NCI-H187 treated with DMSO at 0.1 percent for 48 hours (cell line): ENCODE data around the gene CYP27C1.
"Not testable (repeated sequence)": the region's sequence is repeated elsewhere in the genome, so short reads cannot be mapped to it uniquely, and the experiment has no call there.

Experiments used
- DNase-seq: peaks from one replicate; lab custom pipeline; 2025; lab: John Stamatoyannopoulos, UW

The CYP27C1 gene

GRCh38 chr2:127220768-127221527 lies 849 bp upstream of the CYP27C1 start:
- DNase-seq: no peak

DNA sequence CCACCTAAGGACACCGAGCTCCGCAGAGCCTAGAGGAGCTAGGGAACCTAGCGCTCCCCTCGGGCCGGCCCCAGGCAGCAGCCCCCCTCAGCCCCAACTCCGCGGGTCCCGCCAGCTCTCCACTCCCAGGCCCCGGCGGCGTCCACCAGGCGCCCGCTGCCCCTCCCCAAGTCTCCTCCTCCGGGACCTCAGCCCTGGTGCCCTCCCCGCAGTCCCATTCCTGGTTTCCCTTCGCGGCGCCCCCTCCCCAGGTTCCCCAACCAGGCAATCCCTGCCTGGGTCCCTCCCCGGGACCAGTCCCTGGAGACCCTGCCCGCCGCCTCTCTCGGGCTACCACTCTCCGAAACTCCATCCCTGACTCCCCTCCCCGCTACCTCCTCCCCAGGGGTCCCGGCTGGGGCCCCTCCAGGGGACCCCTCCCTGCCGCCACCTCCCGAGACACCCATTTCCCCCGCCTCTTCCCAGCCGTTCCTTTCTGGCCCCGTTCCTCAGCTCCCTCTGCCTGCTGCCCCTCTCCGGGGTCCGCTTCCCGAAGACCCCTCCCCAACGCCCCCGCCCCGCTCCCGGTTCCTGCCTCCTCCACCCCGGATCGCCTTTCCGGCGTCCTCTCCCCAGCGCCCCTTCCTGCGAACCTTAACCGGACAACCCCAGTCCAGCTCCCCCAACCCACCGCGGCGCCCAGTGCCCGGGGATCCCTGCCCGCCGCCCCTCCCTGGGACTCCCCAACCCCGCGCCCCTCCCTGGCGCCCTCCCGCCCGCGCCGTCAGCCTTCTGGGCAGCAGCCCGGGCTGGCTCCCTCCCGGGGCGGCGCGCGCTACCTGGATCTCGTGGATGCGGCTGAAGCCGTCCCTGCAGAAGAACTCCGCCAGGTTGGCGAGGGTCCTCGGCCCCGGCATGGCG lies 678 bp downstream of the CYP27C1 start:
- no peak for DNase-seq

GRCh38 chr2:127218812-127219170 lies 1.3 kb downstream of the CYP27C1 start:
- DNase-seq: no peak

DNA sequence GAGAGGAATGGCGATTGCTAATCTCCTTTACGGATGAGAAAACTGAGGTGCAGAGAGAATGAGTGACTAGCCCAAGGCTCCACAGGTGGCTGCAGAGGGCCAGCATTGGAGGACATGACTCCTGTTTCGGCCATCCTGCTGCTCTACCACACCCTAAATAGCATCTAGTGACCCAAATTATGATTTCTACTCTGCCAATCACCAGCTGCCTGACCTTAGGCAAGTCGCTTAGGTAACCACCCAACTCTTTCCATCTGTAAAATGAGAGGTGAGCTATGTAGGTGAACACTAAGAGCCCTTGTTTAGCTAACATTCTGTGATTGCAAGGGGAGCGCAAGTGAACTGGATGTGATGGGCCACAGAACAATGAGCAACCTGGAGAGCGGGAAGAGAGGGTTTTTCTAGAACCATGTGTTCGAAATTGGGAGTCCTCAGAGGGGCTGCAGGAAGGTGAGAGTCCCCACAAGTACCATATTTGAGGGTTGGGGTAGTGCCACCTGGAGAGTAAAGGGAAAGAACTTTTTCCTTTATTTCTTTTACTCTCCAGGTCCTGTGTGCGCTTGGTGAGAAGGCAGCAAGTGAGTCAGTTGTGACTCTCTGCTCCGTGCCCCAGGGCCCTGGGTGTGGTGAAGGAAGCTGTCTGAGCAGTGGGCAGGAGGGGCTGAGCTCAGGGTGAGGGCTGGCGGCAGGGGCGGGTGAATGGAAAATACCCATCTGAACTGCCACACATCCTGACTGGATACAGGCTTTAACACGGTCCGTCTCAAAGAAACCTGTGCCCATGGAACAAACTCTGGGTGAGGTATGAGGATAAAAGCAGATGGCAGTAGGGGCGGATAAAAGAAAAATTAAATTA lies 2.4 kb downstream of the CYP27C1 start:
- no peak for DNase-seq

- no peak for DNase-seq
Measured at GRCh38 chr2:127216593-127216992, 3.5 kb downstream of the CYP27C1 start.

DNA sequence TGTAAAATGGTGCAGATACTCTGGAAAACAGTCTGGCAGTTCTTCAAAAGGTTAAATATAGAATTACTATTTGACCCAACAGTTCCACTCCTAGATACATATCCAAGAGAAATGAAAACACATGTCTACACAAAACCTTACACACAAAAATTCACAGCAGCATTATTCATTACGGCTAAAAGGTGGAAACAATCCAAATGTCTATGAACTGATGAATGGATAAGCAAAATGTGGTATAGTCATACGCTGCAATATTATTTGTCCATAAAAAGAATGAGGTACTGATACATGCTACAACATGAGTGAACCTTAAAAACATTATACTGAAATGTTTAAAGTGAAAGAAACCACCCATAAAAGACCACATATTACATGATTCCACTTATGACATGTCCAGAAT lies 4.0 kb downstream of the CYP27C1 start:
- DNase-seq: no peak

DNA sequence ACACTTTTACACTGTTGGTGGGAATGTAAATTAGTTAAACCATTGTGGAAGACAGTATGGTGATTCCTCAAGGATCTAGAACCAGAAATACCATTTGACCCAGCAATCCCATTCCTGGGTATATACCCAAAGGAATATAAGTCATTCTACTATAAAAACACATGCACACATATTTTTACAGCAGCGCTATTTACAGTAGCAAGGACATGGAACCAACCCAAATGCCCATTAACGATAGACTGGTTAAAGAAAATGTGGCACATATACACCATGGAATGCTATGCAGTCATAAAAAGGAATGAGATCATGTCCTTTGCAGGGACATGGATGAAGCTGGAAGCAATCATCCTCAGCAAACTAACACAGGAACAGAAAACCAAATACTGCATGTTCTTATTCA lies 5.9 kb downstream of the CYP27C1 start:
- not testable (repeated sequence) for DNase-seq

GRCh38 chr2:127208313-127208712 lies 11.8 kb downstream of the CYP27C1 start:
- no peak for DNase-seq

GRCh38 chr2:127205218-127206125 lies 14.6 kb downstream of the CYP27C1 start:
- DNase-seq: no peak

DNA sequence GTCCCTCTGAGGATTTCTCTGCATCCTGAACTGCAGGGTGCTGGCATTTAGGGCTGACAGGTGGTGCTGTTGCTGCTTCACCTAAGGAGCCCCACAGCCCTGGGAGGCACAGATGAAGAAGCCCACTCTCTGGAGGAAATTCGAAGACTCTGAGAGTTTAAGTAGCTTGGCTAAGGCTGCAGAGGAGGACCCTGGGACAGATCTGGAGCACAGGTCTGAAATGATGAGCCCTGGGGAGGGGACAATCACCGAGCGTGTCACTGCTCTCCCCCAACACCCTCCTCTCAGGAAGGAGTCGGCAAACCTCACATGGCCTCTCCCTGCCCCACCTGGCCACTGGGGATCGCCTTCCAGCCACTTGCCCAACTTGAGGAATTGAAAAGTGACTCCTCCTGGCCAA lies 18.6 kb downstream of the CYP27C1 start:
- no peak for DNase-seq

- DNase-seq: no peak
Measured at GRCh38 chr2:127200962-127201361, 19.1 kb downstream of the CYP27C1 start.

DNA sequence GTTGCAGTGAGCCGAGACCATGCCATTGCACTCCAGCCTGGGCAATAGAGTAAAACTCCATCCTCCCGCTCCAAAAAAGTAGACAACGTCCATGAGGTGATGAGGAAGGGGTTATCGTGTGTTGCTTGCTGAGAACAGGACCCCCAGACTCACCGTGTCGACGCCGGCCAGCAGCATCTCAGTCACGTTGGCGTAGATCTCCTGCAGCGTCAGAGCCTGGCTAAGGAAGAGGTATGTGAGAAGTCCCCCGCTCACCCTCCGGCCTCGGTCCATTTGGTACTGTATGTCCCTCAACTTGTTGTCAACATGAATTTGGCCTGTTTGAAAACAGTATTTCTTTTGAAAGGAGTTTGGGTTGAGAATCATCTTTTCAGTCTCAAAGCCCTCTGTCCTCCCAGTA lies 20.9 kb downstream of the CYP27C1 start:
- no peak for DNase-seq

DNA sequence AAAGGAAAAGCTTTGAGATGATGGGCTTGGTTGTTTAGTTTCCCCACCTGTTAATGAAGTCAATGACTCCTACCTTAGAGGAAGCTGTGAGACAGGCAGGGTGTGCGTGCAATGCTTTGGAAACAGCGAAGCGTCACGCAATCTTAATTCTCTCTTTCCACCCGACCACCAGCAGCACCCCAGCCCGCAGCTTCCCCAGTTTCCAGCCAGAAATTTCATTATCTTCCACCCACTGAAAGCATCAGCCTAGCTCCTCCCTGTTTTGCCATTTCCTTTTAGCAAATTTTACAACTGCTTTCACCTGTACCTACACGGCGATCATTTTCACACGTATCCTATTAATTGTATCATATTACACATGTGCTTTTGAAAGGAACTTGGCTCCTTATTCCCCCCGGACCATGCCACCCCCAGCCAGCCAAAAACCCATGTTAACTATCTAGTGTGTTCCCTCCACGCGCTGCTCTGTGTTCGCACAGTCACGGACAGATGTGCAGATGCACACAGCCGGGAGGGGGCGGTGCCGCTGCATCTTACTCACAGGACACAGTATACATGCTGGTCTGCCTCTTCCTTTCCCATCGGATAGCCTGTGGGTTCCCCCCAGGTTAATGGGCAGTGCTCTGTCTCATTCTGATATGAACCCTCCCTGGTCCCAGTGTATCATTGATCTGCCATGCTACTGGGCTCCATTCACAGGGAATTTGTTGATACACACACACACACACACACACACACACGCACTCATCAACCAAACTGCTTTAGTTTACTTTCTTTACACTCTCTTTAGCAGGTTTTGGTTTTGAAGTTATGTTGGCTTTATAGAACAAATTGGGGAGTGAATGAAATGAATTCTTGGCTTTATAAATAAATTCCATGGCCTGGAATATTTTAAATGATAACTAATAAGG lies 22.4 kb downstream of the CYP27C1 start:
- DNase-seq: no peak

DNA sequence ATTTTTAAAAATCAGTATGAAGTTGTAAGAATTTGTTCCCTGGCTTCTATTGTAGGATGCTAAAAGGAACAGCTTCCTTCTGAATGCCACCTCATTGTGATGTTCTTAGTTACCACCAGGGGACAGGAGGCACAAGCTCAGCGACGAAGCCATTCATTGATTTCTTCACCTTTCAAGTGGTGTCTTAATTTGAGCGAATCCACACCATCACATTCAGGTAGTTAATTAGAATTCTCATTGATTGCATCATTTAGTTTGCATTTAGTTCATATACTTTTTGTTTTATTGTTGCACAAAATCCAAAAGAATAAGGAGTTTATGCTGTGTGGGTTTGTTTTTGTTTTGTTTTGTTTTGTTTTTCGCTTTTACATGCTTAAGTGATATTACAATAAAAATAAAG lies 23.1 kb downstream of the CYP27C1 start:
- no peak for DNase-seq

GRCh38 chr2:127196549-127196948 lies 23.6 kb downstream of the CYP27C1 start:
- no peak for DNase-seq

DNA sequence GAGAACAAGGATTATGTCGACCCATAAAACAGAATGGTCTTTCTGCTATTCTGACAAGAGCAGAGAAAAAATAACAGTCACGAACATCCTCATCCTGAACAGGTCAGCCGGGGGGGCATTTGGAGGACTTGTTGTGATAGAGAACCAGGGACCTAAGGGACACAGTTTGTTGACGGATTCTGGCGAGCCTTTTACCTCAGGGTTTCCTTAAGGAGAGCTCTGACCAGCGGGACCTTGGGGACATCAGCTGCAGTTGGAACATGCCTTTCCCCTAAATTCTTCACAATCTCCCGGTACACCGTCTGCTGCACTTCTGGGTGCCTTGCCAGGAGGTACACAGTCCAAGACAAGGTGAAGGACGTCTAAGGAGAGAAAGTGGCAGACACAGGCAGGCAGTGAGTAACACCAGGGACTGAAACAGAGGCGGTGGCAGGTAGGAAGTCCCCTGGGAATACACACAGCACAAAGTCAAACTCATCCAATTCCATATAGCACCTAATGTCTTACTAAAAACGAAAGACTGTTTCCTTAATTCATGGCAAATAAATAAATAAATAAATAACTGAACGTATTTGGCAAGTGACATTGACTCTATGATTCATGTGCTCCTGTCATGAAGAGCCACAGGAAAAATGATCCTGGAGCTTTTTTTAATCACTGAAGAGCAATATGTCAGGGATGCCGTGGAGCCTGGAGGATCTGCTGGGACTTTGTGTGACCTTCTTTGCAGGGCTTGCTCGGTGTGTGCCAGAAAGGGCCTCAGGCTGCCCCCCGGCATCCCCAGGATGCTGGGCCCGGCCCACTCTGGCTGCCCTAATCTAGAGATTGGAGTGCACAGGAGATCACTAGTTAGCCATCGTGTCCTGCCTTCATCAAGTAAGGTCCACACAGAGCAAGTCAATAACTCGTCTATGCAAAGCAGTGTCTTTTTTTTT lies 24.7 kb downstream of the CYP27C1 start:
- DNase-seq: no peak

- no peak for DNase-seq
Measured at GRCh38 chr2:127194447-127194846, 25.7 kb downstream of the CYP27C1 start.

DNA sequence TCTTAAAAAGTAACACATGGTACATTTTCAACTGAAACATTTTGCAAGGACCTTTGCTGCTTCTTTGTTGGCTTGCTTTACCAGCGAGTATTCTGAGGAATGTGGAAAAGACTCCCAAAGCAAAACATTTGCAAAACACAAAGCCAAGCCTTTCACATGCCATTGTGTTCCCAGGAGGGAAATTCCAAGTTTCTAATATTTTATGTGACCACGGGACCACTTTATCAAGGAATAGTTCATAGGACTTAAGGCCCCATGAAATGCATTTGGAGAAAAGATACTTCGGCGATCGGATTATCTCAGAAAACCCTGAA lies 26.2 kb downstream of the CYP27C1 start:
- DNase-seq: no peak
